Thyroid gland (tissue), 4 donors: Measurements from ENCODE around the gene FSIP1.

Experiments used
- CTCF ChIP-seq, 6 experiments: fragments of 200-600 bp in 3 of 6; fragments of 450-650 bp in 3 of 6; sonication (generic) in 3 of 6; IDR thresholded peaks; one replicate each; pipeline ENCODE4 v1.5.1; 2016 to 2019; ENCODE audit warnings: antibody characterized with exemption in 6 of 6, mild to moderate bottlenecking in 2 of 6, inconsistent platforms in 1 of 6, moderate library complexity in 1 of 6
- POLR2A ChIP-seq, 2 donors: fragments of 450-650 bp; IDR thresholded peaks; one replicate each; pipeline ENCODE4 v1.6.1; 2017; ENCODE audit warnings: antibody characterized with exemption in 2 of 2, mild to moderate bottlenecking in 2 of 2, moderate library complexity in 1 of 2

GRCh38 chr15:39553947-39554693 lies 228.5 kb downstream of the FSIP1 start:
- TF ChIP-seq CTCF (IDR thresholded peaks at IDR 0.05) (no peak), POLR2A (IDR thresholded peaks at IDR 0.05) (no peak)
